CD4-positive, alpha-beta T cell treated with Interleukin-17A for 4 hours (primary cell): Measurements from ENCODE around the gene TNFAIP8L2.
"Not testable (repeated sequence)": the region's sequence is repeated elsewhere in the genome, so short reads cannot be mapped to it uniquely, and the experiment has no call there.

Experiments used
- DNase-seq: peaks from one replicate; pipeline ENCODE4 v3.0.0-alpha.2; 2020; ENCODE audit warnings: mixed read lengths

TNFAIP8L2 gene

DNA sequence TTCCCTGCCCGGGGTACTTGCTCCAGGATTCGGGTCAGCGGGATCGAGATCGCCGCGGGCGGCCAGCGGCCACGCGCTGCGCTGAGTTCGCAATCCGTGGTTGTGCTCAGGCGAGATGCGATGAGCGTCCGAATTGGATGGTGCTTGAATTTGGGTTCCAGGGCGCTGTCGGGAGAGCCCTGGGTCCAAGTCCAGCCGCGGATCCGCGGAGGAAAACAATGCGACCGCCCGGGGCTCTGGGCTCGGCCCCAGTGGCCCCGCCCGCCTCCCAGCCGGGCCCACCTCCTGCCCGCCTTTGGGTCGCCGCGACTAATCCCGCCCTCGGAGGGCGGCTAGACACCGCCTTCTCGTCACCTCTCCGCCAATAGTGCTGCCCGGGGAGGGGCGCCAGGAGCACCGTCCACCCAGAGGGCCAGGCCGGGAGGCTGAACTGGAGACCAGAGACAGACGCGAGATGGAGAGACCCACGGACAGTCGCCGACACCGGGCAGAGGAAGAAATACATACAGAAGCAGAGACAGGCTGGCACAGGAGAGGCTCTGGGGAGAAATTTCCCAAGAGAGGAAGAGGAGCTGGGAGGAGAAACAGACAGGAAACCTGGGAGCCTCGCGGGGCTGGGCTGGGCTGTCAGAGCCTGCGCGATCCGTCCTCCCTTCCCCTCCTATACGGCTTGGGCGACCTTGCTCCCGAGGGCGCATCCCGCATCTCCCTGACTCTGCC is 9.9 kb upstream of the TNFAIP8L2 start, which contains the start of gene SEMA6C:
SEMA6C (minus strand) TSS at position 220 of the 720 bp plus-strand sequence. CDS start 4,010 bp downstream, outside the sequence.
- peak; percentile 92 for DNase-seq

DNA sequence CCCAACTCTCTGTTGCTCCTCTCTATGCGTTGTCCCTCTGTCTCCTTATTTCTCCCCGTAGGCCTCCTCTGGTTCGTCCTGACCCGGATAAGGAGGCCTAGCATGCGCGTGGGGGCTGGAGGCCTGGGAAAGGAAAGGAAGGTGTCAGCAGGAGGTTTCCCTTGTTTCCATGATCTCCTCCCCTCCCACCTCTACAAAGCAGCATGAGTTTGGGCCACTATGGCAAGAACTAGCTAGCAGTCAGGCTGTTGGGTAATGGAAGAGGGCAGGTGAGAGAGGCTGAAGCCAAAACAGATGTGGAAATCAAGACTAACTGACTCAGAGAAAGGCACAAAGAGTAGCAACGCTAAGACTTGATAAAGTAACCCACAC is 9.3 kb upstream of the TNFAIP8L2 start:
- DNase-seq = peak; percentile 10

GRCh38 chr1:151147665-151148064 is 8.8 kb upstream of the TNFAIP8L2 start:
- DNase-seq = no peak

GRCh38 chr1:151157067-151157531 is 650 bp downstream of the TNFAIP8L2 start:
- peak; percentile 75 for DNase-seq

DNA sequence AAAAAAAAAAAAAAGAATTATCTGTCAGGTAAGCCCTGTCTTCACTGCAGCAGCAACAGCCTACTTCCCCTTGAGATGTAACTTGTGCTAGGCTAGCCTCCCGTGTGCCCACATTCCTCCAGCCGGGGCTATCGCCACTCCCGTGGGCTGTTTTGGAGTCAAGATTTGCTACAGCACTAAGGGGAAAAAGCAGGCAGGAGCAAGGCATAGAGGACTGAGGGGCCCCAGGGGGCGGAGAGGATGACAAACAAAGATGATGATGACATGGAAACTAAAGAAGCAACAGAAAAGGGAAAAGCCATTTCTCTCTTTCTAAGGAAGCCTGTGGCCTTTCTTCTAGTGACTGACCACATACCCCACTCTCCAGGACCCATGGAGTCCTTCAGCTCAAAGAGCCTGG is 1.9 kb downstream of the TNFAIP8L2 start:
- peak; percentile 33 for DNase-seq

DNA sequence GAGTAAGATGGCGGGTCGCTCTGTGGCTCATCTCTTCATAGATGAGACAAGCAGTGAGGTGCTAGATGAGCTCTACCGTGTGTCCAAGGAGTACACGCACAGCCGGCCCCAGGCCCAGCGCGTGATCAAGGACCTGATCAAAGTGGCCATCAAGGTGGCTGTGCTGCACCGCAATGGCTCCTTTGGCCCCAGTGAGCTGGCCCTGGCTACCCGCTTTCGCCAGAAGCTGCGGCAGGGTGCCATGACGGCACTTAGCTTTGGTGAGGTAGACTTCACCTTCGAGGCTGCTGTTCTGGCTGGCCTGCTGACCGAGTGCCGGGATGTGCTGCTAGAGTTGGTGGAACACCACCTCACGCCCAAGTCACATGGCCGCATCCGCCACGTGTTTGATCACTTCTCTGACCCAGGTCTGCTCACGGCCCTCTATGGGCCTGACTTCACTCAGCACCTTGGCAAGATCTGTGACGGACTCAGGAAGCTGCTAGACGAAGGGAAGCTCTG is 2.4 kb downstream of the TNFAIP8L2 start:
- DNase-seq = peak; percentile 14

GRCh38 chr1:151159373-151159772 is 2.9 kb downstream of the TNFAIP8L2 start:
- no peak for DNase-seq

- no peak for DNase-seq
Measured at GRCh38 chr1:151164732-151165280, 8.4 kb downstream of the TNFAIP8L2 start.

- DNase-seq = no peak
Measured at GRCh38 chr1:151165281-151165737, 8.9 kb downstream of the TNFAIP8L2 start.

DNA sequence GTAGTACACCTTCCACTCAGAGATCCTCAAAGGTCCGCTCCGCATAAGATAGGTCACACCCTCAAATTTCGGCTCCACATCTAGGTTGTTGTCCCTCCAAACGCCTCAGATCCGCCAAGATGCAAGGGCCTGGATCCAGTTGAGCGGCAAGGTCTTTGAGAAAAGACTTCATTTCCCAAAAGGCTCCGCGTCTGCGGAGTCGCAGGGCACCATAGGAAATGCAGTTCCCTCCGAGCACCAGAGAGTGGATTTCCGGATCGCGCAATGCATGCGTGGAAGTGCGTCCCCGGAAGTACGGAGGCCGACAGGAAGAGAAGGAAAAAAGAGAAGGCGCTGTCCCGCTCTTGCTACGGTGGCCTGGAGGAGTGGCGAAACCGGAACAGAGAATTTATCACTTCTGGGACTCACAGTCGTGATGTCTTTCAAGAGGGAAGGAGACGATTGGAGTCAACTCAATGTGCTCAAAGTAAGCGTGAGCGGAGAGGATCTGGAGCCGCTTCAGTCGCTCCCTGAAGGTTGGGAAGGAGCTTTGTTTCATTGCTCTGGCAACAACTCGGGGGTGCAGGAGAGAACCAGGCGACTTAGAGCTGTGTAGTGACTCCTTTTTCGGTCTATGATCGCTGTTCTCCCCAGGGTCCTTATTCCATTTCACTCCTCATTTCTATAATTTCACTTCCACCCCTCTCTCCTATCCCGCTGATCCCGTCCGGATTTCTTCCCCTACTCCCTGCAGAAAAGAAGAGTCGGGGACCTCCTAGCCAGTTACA is 9.5 kb downstream of the TNFAIP8L2 start, which contains the start of the genes LYSMD1 and SCNM1:
LYSMD1 (minus strand) TSS at position 165 of the 767 bp plus-strand sequence. CDS start 644 bp downstream, outside the sequence.
SCNM1 (plus strand) TSS at position 407 of the 767 bp plus-strand sequence; CDS start at position 416, 9 bp downstream.
- peak; percentile 95 for DNase-seq

- DNase-seq = no peak
Measured at GRCh38 chr1:151166505-151166956, 10.1 kb downstream of the TNFAIP8L2 start.

GRCh38 chr1:151167116-151167515 is 10.7 kb downstream of the TNFAIP8L2 start:
- DNase-seq = no peak

- DNase-seq = no peak
Measured at GRCh38 chr1:151171190-151171589, 14.7 kb downstream of the TNFAIP8L2 start.

DNA sequence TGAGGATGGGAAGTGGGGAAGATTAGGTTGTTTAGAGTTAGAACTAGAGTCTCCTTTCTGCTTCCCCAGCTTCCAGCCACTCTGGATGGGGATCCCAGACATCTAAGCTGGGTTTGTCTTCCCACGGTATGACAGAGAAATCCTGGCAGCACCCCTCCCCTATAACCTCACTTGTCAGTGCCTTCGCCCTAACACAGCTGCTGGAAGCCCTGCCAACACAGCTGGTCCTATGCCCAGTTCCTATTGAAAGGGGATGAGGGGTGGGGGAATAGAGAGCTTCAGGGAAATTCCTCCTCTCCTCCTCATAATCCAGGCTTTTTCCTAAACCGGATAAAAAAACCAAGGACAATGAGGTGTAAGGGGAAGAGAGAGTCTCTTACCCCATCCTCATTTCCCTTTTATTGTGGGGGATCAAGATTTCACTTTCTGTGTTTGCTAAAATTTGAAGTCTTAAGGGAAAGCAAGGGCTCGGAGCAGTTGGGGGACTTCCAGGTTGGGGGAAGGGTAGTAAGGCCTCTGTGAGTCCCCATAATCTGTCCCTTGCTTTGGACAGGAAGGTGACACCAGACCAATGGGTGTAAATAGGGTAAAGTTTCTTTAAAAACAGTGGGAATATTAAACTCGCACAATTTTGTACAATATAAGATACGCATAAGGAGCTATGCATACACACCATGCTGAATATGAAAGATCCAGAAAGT is 18.7 kb downstream of the TNFAIP8L2 start:
- no peak for DNase-seq

GRCh38 chr1:151175863-151176262 is 19.4 kb downstream of the TNFAIP8L2 start, which contains the start of gene TMOD4:
Gene TMOD4 (minus strand): TSS chr1:151175981. CDS start chr1:151174875, 1,106 bp downstream.
- no peak for DNase-seq

DNA sequence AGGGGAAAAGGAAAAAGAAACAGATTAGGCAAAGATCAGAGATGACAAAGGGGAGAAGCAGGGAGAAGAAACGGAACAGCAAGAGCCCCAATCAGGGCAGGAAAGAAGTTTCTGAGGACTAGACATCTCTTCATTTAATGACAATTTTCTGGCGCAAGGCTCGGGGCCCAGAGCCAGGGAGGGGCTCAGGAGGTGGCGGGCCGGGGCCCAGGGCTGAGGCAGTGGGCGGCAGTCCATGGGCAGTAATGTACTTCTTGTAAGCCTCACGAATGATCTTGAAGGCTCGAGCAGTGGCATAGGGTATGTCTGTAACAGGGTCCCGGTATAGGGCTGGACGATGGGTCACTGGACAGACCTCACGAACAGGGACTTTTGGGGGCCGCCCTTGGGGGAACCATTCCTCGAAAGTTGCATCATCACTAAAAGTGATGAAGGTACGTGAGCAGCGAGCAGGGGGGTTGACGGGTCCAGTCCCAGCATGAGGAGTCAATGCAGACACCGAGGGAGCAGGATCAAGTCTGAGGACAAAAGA is 20.1 kb downstream of the TNFAIP8L2 start:
- DNase-seq = no peak

DNA sequence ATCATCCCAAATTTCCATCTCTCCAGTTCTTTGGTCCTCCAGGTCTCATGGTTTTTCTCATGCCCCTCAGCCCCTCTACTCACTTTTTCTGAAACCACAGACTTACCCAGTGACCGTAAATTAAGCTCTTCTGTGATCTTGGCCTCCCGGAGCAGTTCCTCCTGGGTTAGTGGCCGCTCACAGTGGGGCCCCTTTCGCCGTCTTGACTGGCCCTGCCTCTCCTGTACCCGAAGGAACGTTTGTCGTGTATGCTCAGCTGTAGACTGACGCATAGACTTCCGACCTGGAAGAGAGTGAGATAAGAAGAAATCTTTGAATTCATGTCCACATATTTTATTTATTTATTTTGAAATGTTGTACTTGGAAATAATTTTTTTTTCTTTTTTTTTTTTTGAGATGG is 27.8 kb downstream of the TNFAIP8L2 start:
- no peak for DNase-seq

- no peak for DNase-seq
Measured at GRCh38 chr1:151187205-151187604, 30.8 kb downstream of the TNFAIP8L2 start.

GRCh38 chr1:151188667-151189066 is 32.2 kb downstream of the TNFAIP8L2 start:
- not testable (repeated sequence) for DNase-seq

DNA sequence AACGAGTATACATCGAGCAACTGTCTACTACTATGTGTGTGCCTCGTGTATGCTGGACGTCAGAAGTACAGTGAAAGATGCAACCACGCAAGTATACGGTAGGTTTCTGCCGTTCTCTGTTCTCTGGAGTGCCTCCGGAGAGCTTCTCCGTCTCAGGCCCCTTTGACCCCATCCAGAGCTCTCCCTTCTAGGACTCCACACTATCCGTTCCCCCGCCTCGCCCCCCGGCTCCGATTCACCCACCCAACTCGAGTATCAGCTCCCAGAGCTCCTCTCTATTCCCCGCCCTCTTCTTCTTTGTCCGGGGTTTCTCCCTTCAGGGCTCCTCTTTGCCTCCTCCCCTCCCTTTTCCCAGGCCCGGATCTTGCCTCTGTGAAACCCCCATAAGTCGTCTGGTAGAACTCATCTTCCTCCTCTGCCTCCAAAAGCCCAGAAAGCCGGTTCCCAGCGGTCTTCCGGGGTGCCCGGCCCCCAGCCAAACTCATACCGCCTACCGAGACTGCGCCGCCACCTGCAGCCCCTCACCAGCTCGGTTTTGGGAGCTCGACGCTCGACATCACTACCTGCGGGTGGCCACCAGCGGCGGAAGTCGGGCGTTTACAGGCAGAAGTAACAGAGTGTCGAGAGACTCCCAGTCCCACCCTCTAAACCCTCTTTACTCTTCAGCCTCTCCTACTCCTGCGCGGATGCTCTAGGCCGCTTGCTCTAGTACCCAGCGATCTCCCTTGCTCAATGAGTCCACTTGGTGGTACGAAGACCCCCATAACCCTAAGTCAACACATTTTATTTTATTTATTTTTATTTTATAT is 33.4 kb downstream of the TNFAIP8L2 start, which contains the start of gene VPS72:
VPS72 (minus strand) TSS at position 561 of the 809 bp plus-strand sequence; CDS start at position 485, 76 bp downstream.
- peak; percentile 87 for DNase-seq

GRCh38 chr1:151192047-151192446 is 35.6 kb downstream of the TNFAIP8L2 start:
- no peak for DNase-seq
